A673 (cell line): Measurements from ENCODE around the gene HIKESHI. TPM values are rescaled to one million over a fixed set of nuclear protein-coding genes. Genes with fewer than 3 reads are reported as not detected.

Source experiments
- BruUV-seq: library from RNA; stranded (reverse); fragments of 400-500 nt; replicated peaks from 2 replicates; lab custom pipeline; 2021; lab: Mats Ljungman, UMichigan
- CTCF ChIA-PET: fragments of 300-600 bp; sonication (Branson Sonifier 250); formaldehyde crosslinking; loops from one replicate; lab custom pipeline; 2022; ENCODE audit warnings: antibody characterized with exemption; lab: Charles Lee
- POLR2A ChIA-PET: fragments of 300-600 bp; sonication (Branson Sonifier 250); formaldehyde crosslinking; loops from one replicate; lab custom pipeline; 2022; ENCODE audit warnings: antibody characterized with exemption; ENCODE audit not compliant: low non-redundant PET; lab: Charles Lee
- DNase-seq: peaks from one replicate; pipeline ENCODE4 v3.0.0-alpha.2; 2015; ENCODE audit warnings: low spot score
- H3K27ac ChIP-seq: fragments of 200-600 bp; sonication (generic); 2 replicates; pipeline ENCODE4 v1.5.1; 2016; ENCODE audit warnings: mixed run types, low read depth, mild to moderate bottlenecking, mixed read lengths, antibody characterized with exemption, low read length; ENCODE audit not compliant: poor library complexity, severe bottlenecking
- H3K27me3 ChIP-seq: fragments of 200-600 bp; sonication (generic); replicated peaks from 2 replicates; pipeline ENCODE4 v1.6.1; 2017; ENCODE audit warnings: mixed run types, low read depth, mild to moderate bottlenecking, mixed read lengths, antibody characterized with exemption, low read length; ENCODE audit not compliant: insufficient read depth, poor library complexity
- H3K36me3 ChIP-seq: fragments of 200-600 bp; sonication (generic); 2 replicates; pipeline ENCODE4 v1.6.1; 2016; ENCODE audit warnings: mixed run types, mild to moderate bottlenecking, mixed read lengths, antibody characterized with exemption, low read length; ENCODE audit not compliant: insufficient read depth, poor library complexity, severe bottlenecking
- H3K4me1 ChIP-seq: fragments of 200-600 bp; sonication (generic); 2 replicates; pipeline ENCODE4 v1.6.1; 2017; ENCODE audit warnings: mixed run types, mild to moderate bottlenecking, mixed read lengths, antibody characterized with exemption, low read length; ENCODE audit not compliant: insufficient read depth, poor library complexity, severe bottlenecking
- H3K4me3 ChIP-seq: fragments of 200-600 bp; sonication (generic); 2 replicates; pipeline ENCODE4 v1.5.1; 2016; ENCODE audit warnings: low read depth, mixed run types, mild to moderate bottlenecking, mixed read lengths, low read length; ENCODE audit not compliant: poor library complexity, severe bottlenecking
- H3K9me3 ChIP-seq: fragments of 200-600 bp; sonication (generic); 2 replicates; pipeline ENCODE4 v1.6.1; 2016; ENCODE audit warnings: mixed run types, low read depth, mild to moderate bottlenecking, mixed read lengths, antibody characterized with exemption, low read length; ENCODE audit not compliant: poor library complexity, severe bottlenecking
- EZH2 ChIP-seq: fragments of 200-600 bp; sonication (generic); IDR thresholded peaks from 2 replicates; pipeline ENCODE4 v1.6.1; 2017; ENCODE audit warnings: borderline replicate concordance, low read depth, mild to moderate bottlenecking, mixed read lengths, antibody characterized with exemption, low read length; ENCODE audit not compliant: poor library complexity, severe bottlenecking
- intact Hi-C: fragments of 100-400 bp; cut with micrococcal nuclease; formaldehyde crosslinking; loops from one replicate; pipeline ENCODE4 v1.10.0; 2022; ENCODE audit not compliant: unreplicated experiment
- total RNA-seq: library from RNA; stranded (reverse); gene quantifications from 2 replicates; pipeline ENCODE4 v1.2.3, GENCODE V29; 2021
- TF ChIP-seq, protein P1 (sequence below): fragments of 300-800, 200-600 bp; sonication (generic); conservative IDR thresholded peaks from 2 replicates; pipeline ENCODE4 v1.5.1; 2017; ENCODE audit warnings: low read depth, mild to moderate bottlenecking, antibody characterized with exemption, low read length, moderate library complexity, mixed read lengths

HIKESHI gene
- total RNA-seq, 1 experiment from 2014 or later = 55.1 TPM

DNA sequence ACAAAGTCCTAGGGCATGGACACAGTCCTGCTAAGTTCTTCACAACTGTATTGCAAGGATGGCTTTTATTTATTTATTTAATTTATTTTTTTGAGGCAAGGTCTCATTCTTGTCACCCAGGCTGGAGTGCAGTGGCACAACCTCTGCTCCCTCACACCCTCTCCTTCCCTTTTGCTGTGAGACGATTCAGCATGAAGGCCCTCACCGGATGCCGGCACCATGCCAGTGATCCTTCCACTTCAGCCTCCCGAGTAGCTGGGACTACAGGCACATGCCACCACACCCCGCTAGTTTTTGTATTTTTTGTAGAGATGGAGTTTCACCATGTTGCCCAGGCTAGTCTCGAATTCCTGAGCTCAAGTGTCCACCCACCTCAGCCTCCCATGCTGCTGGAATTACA lies 39.7 kb upstream of the HIKESHI start:
- no peak for DNase-seq
- ChIA-PET POLR2A (interaction anchor here (0.9 kb wide), 1 partner anchor 9 kb away, joined by 16 read pairs; no protein-coding TSS in a partner anchor), CTCF (interaction anchor here (0.6 to 0.7 kb wide), 2 partner anchors 220 to 428 kb away, joined by 3 read pairs; no protein-coding TSS in a partner anchor)
- Histone ChIP-seq H3K4me3 (no peak overlapping the region), H3K4me1 (no peaks in the 10 kb centered on the region), H3K27me3 (no peaks in the 10 kb centered on the region), H3K27ac (no peak overlapping the region), H3K9me3 (no peaks in the 10 kb centered on the region), H3K36me3 (peaks cover 6% of the 10 kb centered on the region)
- intact Hi-C loops = no loop called here
- no peak for TF ChIP-seq EZH2
- TF ChIP-seq, protein P1, sequence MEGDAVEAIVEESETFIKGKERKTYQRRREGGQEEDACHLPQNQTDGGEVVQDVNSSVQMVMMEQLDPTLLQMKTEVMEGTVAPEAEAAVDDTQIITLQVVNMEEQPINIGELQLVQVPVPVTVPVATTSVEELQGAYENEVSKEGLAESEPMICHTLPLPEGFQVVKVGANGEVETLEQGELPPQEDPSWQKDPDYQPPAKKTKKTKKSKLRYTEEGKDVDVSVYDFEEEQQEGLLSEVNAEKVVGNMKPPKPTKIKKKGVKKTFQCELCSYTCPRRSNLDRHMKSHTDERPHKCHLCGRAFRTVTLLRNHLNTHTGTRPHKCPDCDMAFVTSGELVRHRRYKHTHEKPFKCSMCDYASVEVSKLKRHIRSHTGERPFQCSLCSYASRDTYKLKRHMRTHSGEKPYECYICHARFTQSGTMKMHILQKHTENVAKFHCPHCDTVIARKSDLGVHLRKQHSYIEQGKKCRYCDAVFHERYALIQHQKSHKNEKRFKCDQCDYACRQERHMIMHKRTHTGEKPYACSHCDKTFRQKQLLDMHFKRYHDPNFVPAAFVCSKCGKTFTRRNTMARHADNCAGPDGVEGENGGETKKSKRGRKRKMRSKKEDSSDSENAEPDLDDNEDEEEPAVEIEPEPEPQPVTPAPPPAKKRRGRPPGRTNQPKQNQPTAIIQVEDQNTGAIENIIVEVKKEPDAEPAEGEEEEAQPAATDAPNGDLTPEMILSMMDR = no peak
- no TSS peak for BruUV-seq

DNA sequence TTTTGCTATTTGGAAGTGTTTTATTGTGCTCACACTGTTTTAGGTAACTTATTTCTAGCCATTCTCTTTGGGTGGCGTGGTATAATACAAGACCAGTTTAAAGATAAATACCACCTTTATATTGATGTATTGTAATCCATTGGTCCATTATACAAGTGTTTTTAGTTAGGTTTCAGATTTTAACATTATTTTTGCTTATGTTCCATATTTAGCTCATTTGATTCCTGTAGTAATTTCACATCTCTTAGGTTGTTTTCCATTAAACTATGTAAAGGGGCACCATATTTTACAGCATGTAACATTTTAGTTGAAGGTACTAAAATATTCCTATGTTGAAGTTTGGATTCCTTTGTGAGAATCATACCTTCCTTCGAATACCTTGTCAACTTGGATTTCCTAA lies 37.4 kb upstream of the HIKESHI start:
- POLR2A ChIA-PET = no interaction called here
- H3K27me3 ChIP-seq = no peaks in the 10 kb centered on the region

DNA sequence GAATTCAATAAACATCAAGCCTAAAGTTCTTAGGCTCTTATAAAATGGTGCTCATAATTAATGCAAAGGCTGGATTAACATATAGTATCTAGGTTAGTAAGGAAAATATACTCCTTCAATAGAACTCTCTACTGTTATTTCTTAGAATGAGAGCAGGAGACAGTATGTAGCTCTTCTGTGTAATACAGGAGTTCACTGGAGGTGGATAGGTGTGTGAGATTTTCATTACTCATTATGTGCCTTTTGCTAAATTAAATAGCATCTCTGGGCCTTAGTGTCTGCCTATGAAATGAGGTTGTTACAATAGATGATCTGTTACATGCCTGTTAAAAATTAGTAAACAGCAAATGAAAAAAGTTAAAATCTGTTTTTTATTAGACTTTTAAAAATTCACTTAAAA lies 36.8 kb upstream of the HIKESHI start:
- TF ChIP-seq EZH2 = no peak
- TF ChIP-seq, protein P1 = no peak
- DNase-seq = no peak
- H3K4me3 ChIP-seq = no peak overlapping the region
- ChIA-PET CTCF (no interaction called here), POLR2A (no interaction called here)
- peaks cover 10% of the 10 kb centered on the region for H3K36me3 ChIP-seq
- no peaks in the 10 kb centered on the region for H3K27me3 ChIP-seq
- no peaks in the 10 kb centered on the region for H3K9me3 ChIP-seq
- H3K27ac ChIP-seq = no peak overlapping the region
- intact Hi-C loops = no loop called here
- BruUV-seq = no TSS peak
- H3K4me1 ChIP-seq = no peaks in the 10 kb centered on the region

More for the DNA sequence above, 37.4 kb upstream of the HIKESHI start:
- no peaks in the 10 kb centered on the region for H3K4me1 ChIP-seq
- BruUV-seq = no TSS peak
- peaks cover 9% of the 10 kb centered on the region for H3K36me3 ChIP-seq
- CTCF ChIA-PET = no interaction called here
- DNase-seq = no peak
- H3K9me3 ChIP-seq = no peaks in the 10 kb centered on the region
- no peak overlapping the region for H3K27ac ChIP-seq
- intact Hi-C loops = no loop called here
- TF ChIP-seq EZH2 = no peak
- TF ChIP-seq, protein P1 = no peak
- no peak overlapping the region for H3K4me3 ChIP-seq
